Liver (tissue), 3 donors: Measurements from ENCODE around the gene KCNQ1.

ENCODE experiments used
- ATF3 ChIP-seq: IDR thresholded peaks from 2 replicates; pipeline ENCODE4 v1.6.1; 2016; ENCODE audit warnings: antibody characterized with exemption
- CTCF ChIP-seq: fragments of 150-350 bp; IDR thresholded peaks from 2 replicates; pipeline ENCODE4 v1.5.1; 2017; ENCODE audit warnings: improper control_type of control experiment, low read depth, low read length; ENCODE audit not compliant: missing input control
- SP1 ChIP-seq: IDR thresholded peaks from 2 replicates; pipeline ENCODE4 v1.6.1; 2018; ENCODE audit warnings: antibody characterized with exemption, mild to moderate bottlenecking
- TAF1 ChIP-seq: conservative IDR thresholded peaks from 2 replicates; pipeline ENCODE4 v1.6.1; 2016; ENCODE audit warnings: antibody characterized with exemption, mild to moderate bottlenecking
- YY1 ChIP-seq: IDR thresholded peaks from 2 replicates; pipeline ENCODE4 v1.6.1; 2016; ENCODE audit warnings: antibody characterized with exemption, mild to moderate bottlenecking
- donor health status: healthy.
- donor health status: healthy.

GRCh38 chr11:2818503-2818902, 373.7 kb downstream of the KCNQ1 start:
- TF ChIP-seq ATF3 (no peak), CTCF (no peak), TAF1 (no peak), SP1 (no peak), YY1 (no peak)
